K562 (cell line): Measurements from ENCODE around the gene GMEB2. TPM values are rescaled to one million over a fixed set of nuclear protein-coding genes. Genes with fewer than 3 reads are reported as not detected.

Experiments used
- ATAC-seq: fragments of 200-7000 bp; cut with Tn5 transposase; 3 replicates; pipeline ENCODE4 v1.9.1; 2020; ENCODE audit warnings: moderate library complexity
- BruUV-seq: library from RNA; stranded (reverse); fragments of 400-500 nt; replicated peaks from 2 replicates; lab custom pipeline; 2021; lab: Mats Ljungman, UMichigan
- CTCF ChIA-PET: fragments of 300-600 bp; formaldehyde crosslinking; extraction: SDS; loops from one replicate; lab custom pipeline; 2021; ENCODE audit warnings: low intra/inter-chr PET ratio; lab: Yijun Ruan, JAX
- POLR2A ChIA-PET: fragments of 300-600, 350-650 bp; sonication (Branson Sonifier 250); formaldehyde crosslinking; extraction: SDS; loops from one replicate; lab custom pipeline; 2021; ENCODE audit warnings: antibody characterized with exemption, inconsistent platforms; lab: Yijun Ruan, JAX
- DNase-seq, 4 experiments: peaks; one replicate each; pipeline versions ENCODE4 v3.0.0 to v3.0.0-alpha.2; 2011 to 2018; ENCODE audit warnings: low spot score in 3 of 4, mixed read lengths in 3 of 4; ENCODE audit errors: extremely low read depth in 1 of 4
- FAIRE-seq: peaks from 2 replicates; lab custom pipeline; 2011; peaks lifted over from hg19 to GRCh38; lab: Jason Lieb, UNC
- H2AFZ ChIP-seq: 2 replicates; pipeline ENCODE4 v1.6.0; 2011; ENCODE audit warnings: low read depth, low read length, control low read depth, inconsistent platforms
- H3K27ac ChIP-seq: fragments of 200-600 bp; 3 replicates; pipeline ENCODE4 v1.8.0; 2011; ENCODE audit warnings: low read depth, mild to moderate bottlenecking, control low read depth, inconsistent platforms, low read length, moderate library complexity, mixed read lengths; ENCODE audit errors: extremely low read depth
- H3K27me3 ChIP-seq, 2 experiments: fragments of 300-600 bp in 1 of 2; 2 replicates in 1 of 2; 3 replicates in 1 of 2; pipeline versions ENCODE4 v1.6.0 to v1.8.0; 2011; ENCODE audit warnings: inconsistent platforms in 2 of 2, low read length in 2 of 2, mild to moderate bottlenecking in 1 of 2, mixed read lengths in 1 of 2, moderate library complexity in 1 of 2; ENCODE audit not compliant: control insufficient read depth in 2 of 2, insufficient read depth in 2 of 2
- H3K36me3 ChIP-seq: fragments of 300-600 bp; 3 replicates; pipeline ENCODE4 v1.8.0; 2011; ENCODE audit warnings: mild to moderate bottlenecking, low read length, inconsistent platforms; ENCODE audit not compliant: control insufficient read depth, insufficient read depth
- H3K4me1 ChIP-seq, 2 experiments: fragments of 200-600 bp in 1 of 2; replicated peaks in 1 of 2; 2 replicates in 1 of 2; 3 replicates in 1 of 2; pipeline versions ENCODE4 v1.5.1 to v1.8.0; 2011; ENCODE audit warnings: inconsistent platforms in 2 of 2, low read length in 2 of 2, mild to moderate bottlenecking in 1 of 2, mixed read lengths in 1 of 2, moderate library complexity in 1 of 2; ENCODE audit not compliant: control insufficient read depth in 2 of 2, insufficient read depth in 2 of 2
- H3K4me2 ChIP-seq: 2 replicates; pipeline ENCODE4 v1.6.1; 2011; ENCODE audit warnings: low read length, control low read depth, inconsistent platforms, mixed read lengths; ENCODE audit not compliant: insufficient read depth
- H3K4me3 ChIP-seq: fragments of 200-600 bp; sonication (generic), shearing (Covaris generic); 2 replicates; pipeline ENCODE4 v1.5.1; 2016; ENCODE audit warnings: control low read depth, inconsistent platforms
- H3K79me2 ChIP-seq: fragments of 200-600 bp; 3 replicates; pipeline ENCODE4 v1.8.0; 2011; ENCODE audit warnings: low read length, inconsistent platforms; ENCODE audit not compliant: control insufficient read depth, insufficient read depth
- H3K9ac ChIP-seq, 2 experiments: 2 replicates each; pipeline versions ENCODE4 v1.6.0 to v1.6.1; 2011; ENCODE audit warnings: low read depth in 2 of 2, low read length in 2 of 2, control low read depth in 1 of 2, inconsistent platforms in 1 of 2, mild to moderate bottlenecking in 1 of 2, mixed read lengths in 1 of 2; ENCODE audit not compliant: insufficient read depth in 1 of 2
- H3K9me1 ChIP-seq: one replicate; pipeline ENCODE4 v1.6.0; 2011; ENCODE audit warnings: inconsistent platforms, mild to moderate bottlenecking, low read length, moderate library complexity; ENCODE audit not compliant: control insufficient read depth, insufficient read depth
- H3K9me3 ChIP-seq: replicated peaks from 2 replicates; pipeline ENCODE4 v1.5.1; 2011; ENCODE audit warnings: low read depth, low read length, inconsistent platforms; ENCODE audit not compliant: control insufficient read depth, insufficient read depth
- H4K20me1 ChIP-seq: replicated peaks from 2 replicates; pipeline ENCODE4 v1.6.1; 2011; ENCODE audit warnings: low read length, inconsistent platforms, mixed read lengths; ENCODE audit not compliant: control insufficient read depth, insufficient read depth
- CCNT2 ChIP-seq: IDR thresholded peaks from 2 replicates; pipeline ENCODE4 v1.6.1; 2011; ENCODE audit warnings: borderline replicate concordance, low read depth, mild to moderate bottlenecking, moderate library complexity, mixed read lengths, low read length; ENCODE audit not compliant: insufficient read length; ENCODE audit errors: extremely low read depth
- HDAC6 ChIP-seq: IDR thresholded peaks from 2 replicates; pipeline ENCODE4 v1.6.1; 2012; ENCODE audit warnings: low read depth, mild to moderate bottlenecking, control low read depth, inconsistent platforms, low read length, moderate library complexity
- HOXB6 ChIP-seq: fragments of 250-450 bp; sonication (Bioruptor Pico); IDR thresholded peaks from 2 replicates; pipeline ENCODE4 v1.5.1; 2022; ENCODE audit warnings: mild to moderate bottlenecking, borderline replicate concordance
- LARP7 ChIP-seq: fragments of 450-650 bp; IDR thresholded peaks from 2 replicates; pipeline ENCODE4 v1.6.1; 2016
- NFIX ChIP-seq: fragments of 250-450 bp; sonication (Bioruptor Pico); IDR thresholded peaks from 2 replicates; pipeline ENCODE4 v1.4.0; 2020; ENCODE audit warnings: low read depth, mild to moderate bottlenecking, moderate library complexity
- RBM39 ChIP-seq: fragments of 200-400 bp; formaldehyde crosslinking; optimal IDR thresholded peaks from 2 replicates; pipeline ENCODE3; 2018; ENCODE audit warnings: low read depth, low read length
- STAT5A ChIP-seq: IDR thresholded peaks from 2 replicates; pipeline ENCODE4 v1.6.1; 2012; ENCODE audit warnings: low read length, inconsistent platforms, borderline replicate concordance
- WGBS: fragments of 100-300 bp; shearing (Covaris generic); methylation state at CpG from one replicate; pipeline ENCODE4 v1.1.6; 2016; ENCODE audit warnings: low coverage, mixed read lengths; ENCODE audit not compliant: insufficient coverage; ENCODE audit errors: missing lambda C conversion rate; 5-methylcytosine and 5-hydroxymethylcytosine counted together
- in situ Hi-C: fragments of 300-500 bp; cut with MboI; formaldehyde crosslinking; loops from 4 replicates; pipeline ENCODE4 v1.15.0; 2018; ENCODE audit warnings: inconsistent platforms, mixed read lengths
- intact Hi-C: fragments of 100-400 bp; cut with micrococcal nuclease; formaldehyde crosslinking; loops from 2 replicates; pipeline ENCODE4 v1.14.2; 2022
- polyA plus RNA-seq, 8 experiments: library from polyadenylated mRNA; depleted of rRNA in 4 of 8; stranded (reverse) in 5 of 8; unstranded in 3 of 8; fragments of >200 nt; fragmentation: Nextera tagmentation in 2 of 8; fragmentation: Illumina TruSeq in 1 of 8; extraction: Ambion mirVana in 2 of 8; extraction: Trizol in 1 of 8; gene quantifications; 2 replicates each; pipeline versions ENCODE4 v1.2.1 to v1.2.3, GENCODE V29; 2011 to 2014; ENCODE audit warnings: inconsistent platforms in 1 of 8, missing spikeins in 1 of 8
- total RNA-seq, 7 experiments: library from RNA; depleted of rRNA in 6 of 7; stranded (reverse); fragments of >200 nt in 6 of 7; fragmentation: Illumina TruSeq in 2 of 7; extraction: Trizol in 2 of 7; gene quantifications; 2 replicates each; pipeline versions ENCODE4 v1.2.1 to v1.2.3, GENCODE V29; 2011 to 2021; ENCODE audit warnings: low replicate concordance in 1 of 7
- TF ChIP-seq, protein P1 (sequence below): fragments of 200-400 bp; formaldehyde crosslinking; IDR thresholded peaks from 2 replicates; pipeline ENCODE4 v1.6.1; 2017; ENCODE audit warnings: mild to moderate bottlenecking, low read depth, low read length, moderate library complexity
- TF ChIP-seq, protein P2 (sequence below), 2 experiments: fragments of 450-650 bp in 1 of 2; sonication (generic) in 1 of 2; formaldehyde crosslinking; conservative IDR thresholded peaks; 2 replicates each; pipeline versions ENCODE4 v1.4.0 to v1.8.1; 2020 to 2022; ENCODE audit warnings: mild to moderate bottlenecking in 1 of 2, missing genetic modification reagents in 1 of 2

The GMEB2 gene
- total and polyA plus RNA-seq, 9 of the 15 experiments (the other 6 are each of a cell fraction or from before 2014, with no cell fraction given) = 0.03 to 13.9 (median 6.3) TPM

DNA sequence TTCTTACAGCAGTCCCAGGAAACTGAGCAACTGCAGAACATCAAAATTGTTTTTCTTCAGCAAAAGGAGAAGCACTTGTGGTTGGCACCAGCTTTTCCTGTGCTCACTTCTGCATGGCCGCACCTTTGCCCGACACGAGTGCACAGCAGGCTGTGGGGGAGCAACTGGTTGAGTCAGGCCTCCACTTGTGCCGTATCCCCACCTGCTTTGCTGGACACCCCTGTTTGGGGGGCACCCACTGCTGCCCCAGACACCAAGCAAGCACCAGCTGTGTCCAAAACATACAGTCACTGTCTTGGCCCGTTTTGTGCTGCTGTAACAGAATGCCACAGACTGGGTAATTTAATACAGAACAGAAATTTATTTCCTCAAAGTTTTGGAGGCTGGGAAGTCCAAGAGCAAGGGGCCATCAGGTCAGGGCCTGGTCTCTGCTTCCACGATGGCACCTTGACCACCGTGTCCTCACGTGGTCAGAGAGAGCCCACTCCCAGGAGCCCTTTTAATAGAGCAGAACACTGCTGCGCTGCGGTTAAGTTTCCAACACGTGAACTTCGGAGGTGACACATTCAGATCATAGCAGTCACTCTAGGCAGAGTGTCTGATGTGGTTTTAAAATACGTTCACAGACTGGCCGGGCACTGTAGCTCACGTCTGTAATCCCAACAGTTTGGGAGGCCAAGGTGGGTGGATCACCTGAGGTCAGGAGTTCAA is 8.7 kb upstream of the GMEB2 start:
- Histone ChIP-seq H2AFZ (no peak overlapping the region), H3K9me3 (no peaks in the 10 kb centered on the region), H3K27me3 (no peaks in the 10 kb centered on the region), H3K9me1 (no peaks in the 10 kb centered on the region), H3K4me2 (no peak overlapping the region), H3K4me1 (peaks cover 0 to 18% of the 10 kb centered on the region in 2 experiments; a peak in 3 of 5 replicates), H3K4me3 (no peak overlapping the region), H4K20me1 (no peaks in the 10 kb centered on the region), H3K36me3 (no peaks in the 10 kb centered on the region; the same call in 2 of the 3 replicates), H3K79me2 (no peaks in the 10 kb centered on the region), H3K27ac (no peak overlapping the region), H3K9ac (no peak overlapping the region)
- FAIRE-seq (no peak), DNase-seq (no peak), ATAC-seq (no peak)
- ChIA-PET CTCF (no interaction called here), POLR2A (no interaction called here)
- 68% methylated on average over 15 of the region's 15 CpGs for WGBS
- in situ Hi-C loops = no loop called here
- TF ChIP-seq NFIX (no peak), HDAC6 (no peak), LARP7 (no peak), CCNT2 (no peak), HOXB6 (CRISPR knock-in tag) (no peak), RBM39 (no peak), STAT5A (no peak)
- TF ChIP-seq, protein P1, sequence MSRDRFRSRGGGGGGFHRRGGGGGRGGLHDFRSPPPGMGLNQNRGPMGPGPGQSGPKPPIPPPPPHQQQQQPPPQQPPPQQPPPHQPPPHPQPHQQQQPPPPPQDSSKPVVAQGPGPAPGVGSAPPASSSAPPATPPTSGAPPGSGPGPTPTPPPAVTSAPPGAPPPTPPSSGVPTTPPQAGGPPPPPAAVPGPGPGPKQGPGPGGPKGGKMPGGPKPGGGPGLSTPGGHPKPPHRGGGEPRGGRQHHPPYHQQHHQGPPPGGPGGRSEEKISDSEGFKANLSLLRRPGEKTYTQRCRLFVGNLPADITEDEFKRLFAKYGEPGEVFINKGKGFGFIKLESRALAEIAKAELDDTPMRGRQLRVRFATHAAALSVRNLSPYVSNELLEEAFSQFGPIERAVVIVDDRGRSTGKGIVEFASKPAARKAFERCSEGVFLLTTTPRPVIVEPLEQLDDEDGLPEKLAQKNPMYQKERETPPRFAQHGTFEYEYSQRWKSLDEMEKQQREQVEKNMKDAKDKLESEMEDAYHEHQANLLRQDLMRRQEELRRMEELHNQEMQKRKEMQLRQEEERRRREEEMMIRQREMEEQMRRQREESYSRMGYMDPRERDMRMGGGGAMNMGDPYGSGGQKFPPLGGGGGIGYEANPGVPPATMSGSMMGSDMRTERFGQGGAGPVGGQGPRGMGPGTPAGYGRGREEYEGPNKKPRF = no peak
- TF ChIP-seq, protein P2, sequence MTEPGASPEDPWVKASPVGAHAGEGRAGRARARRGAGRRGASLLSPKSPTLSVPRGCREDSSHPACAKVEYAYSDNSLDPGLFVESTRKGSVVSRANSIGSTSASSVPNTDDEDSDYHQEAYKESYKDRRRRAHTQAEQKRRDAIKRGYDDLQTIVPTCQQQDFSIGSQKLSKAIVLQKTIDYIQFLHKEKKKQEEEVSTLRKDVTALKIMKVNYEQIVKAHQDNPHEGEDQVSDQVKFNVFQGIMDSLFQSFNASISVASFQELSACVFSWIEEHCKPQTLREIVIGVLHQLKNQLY (CRISPR knock-in tag; conservative IDR thresholded peaks at IDR 0.05) = no peak
- intact Hi-C loops = no loop called here
- BruUV-seq = no TSS peak
